IMR-90 (cell line): ENCODE data around the gene VSNL1. TPM values are rescaled to one million over a fixed set of nuclear protein-coding genes. Genes with fewer than 3 reads are reported as not detected.

Source experiments
- ATAC-seq: fragments of 200-7000 bp; cut with Tn5 transposase; 2 replicates; pipeline ENCODE4 v1.9.1; 2020; ENCODE audit warnings: low read depth, mild to moderate bottlenecking, moderate library complexity
- BruUV-seq: library from RNA; stranded (reverse); fragments of 400-500 nt; replicated peaks from 2 replicates; lab custom pipeline; 2021; lab: Mats Ljungman, UMichigan
- CTCF ChIA-PET: fragments of 300-600 bp; formaldehyde crosslinking; extraction: SDS; loops from one replicate; lab custom pipeline; 2021; ENCODE audit warnings: antibody characterized with exemption; lab: Yijun Ruan, JAX
- POLR2A ChIA-PET: fragments of 300-600 bp; sonication (Branson Sonifier 250); formaldehyde crosslinking; loops from one replicate; lab custom pipeline; 2022; ENCODE audit warnings: antibody characterized with exemption; ENCODE audit not compliant: unreplicated experiment; lab: Charles Lee
- DNase-seq: peaks from one replicate; pipeline ENCODE4 v3.0.0; 2013
- H2AFZ ChIP-seq: replicated peaks from 2 replicates; pipeline ENCODE3; 2013; ENCODE audit warnings: low read length, mild to moderate bottlenecking; ENCODE audit not compliant: poor library complexity
- H2AK5ac ChIP-seq: 2 replicates; pipeline ENCODE4 v1.6.1; 2013; ENCODE audit warnings: low read depth, low read length, inconsistent platforms
- H2AK9ac ChIP-seq: replicated peaks from 2 replicates; pipeline ENCODE3; 2013; ENCODE audit warnings: mild to moderate bottlenecking, low read depth, low read length, moderate library complexity; ENCODE audit not compliant: poor library complexity
- H2BK120ac ChIP-seq: 2 replicates; pipeline ENCODE4 v1.6.1; 2013; ENCODE audit warnings: low read depth, low read length, inconsistent platforms
- H2BK15ac ChIP-seq: 3 replicates; pipeline ENCODE4 v1.6.1; 2013; ENCODE audit warnings: low read depth, low read length, inconsistent platforms
- H2BK20ac ChIP-seq: 2 replicates; pipeline ENCODE4 v1.6.1; 2013; ENCODE audit warnings: low read depth, mild to moderate bottlenecking, inconsistent platforms, low read length, moderate library complexity
- H2BK5ac ChIP-seq: 2 replicates; pipeline ENCODE4 v1.6.1; 2013; ENCODE audit warnings: mild to moderate bottlenecking, low read depth, low read length, inconsistent platforms; ENCODE audit not compliant: poor library complexity, severe bottlenecking
- H3K14ac ChIP-seq: replicated peaks from 2 replicates; pipeline ENCODE4 v1.6.1; 2013; ENCODE audit warnings: low read depth, low read length, inconsistent platforms
- H3K18ac ChIP-seq: 2 replicates; pipeline ENCODE4 v1.6.1; 2013; ENCODE audit warnings: low read depth, low read length, control low read depth
- H3K23ac ChIP-seq: 2 replicates; pipeline ENCODE4 v1.6.1; 2013; ENCODE audit warnings: low read depth, low read length, inconsistent platforms
- H3K27ac ChIP-seq: 2 replicates; pipeline ENCODE4 v1.5.1; 2013; ENCODE audit warnings: mild to moderate bottlenecking, control low read depth, low read length; ENCODE audit not compliant: insufficient read depth
- H3K27me3 ChIP-seq: 2 replicates; pipeline ENCODE4 v1.6.1; 2013; ENCODE audit warnings: low read length; ENCODE audit not compliant: control insufficient read depth, insufficient read depth
- H3K36me3 ChIP-seq: 2 replicates; pipeline ENCODE4 v1.6.1; 2013; ENCODE audit warnings: low read length, mixed read lengths; ENCODE audit not compliant: control insufficient read depth, insufficient read depth
- H3K4ac ChIP-seq: 2 replicates; pipeline ENCODE4 v1.6.1; 2013; ENCODE audit warnings: low read depth, low read length, inconsistent platforms
- H3K4me1 ChIP-seq: 2 replicates; pipeline ENCODE4 v1.6.1; 2013; ENCODE audit warnings: low read length, mixed read lengths; ENCODE audit not compliant: control insufficient read depth, insufficient read depth
- H3K4me2 ChIP-seq: 2 replicates; pipeline ENCODE4 v1.6.1; 2013; ENCODE audit warnings: low read depth, mild to moderate bottlenecking, control low read depth, low read length, moderate library complexity
- H3K4me3 ChIP-seq: 2 replicates; pipeline ENCODE4 v1.5.1; 2013; ENCODE audit warnings: low read depth, mild to moderate bottlenecking, control low read depth, low read length, moderate library complexity; ENCODE audit not compliant: insufficient read depth
- H3K56ac ChIP-seq: 2 replicates; pipeline ENCODE4 v1.6.1; 2013; ENCODE audit warnings: low read length, inconsistent platforms; ENCODE audit not compliant: insufficient read depth; ENCODE audit errors: extremely low read depth
- H3K79me1 ChIP-seq, 2 experiments: 2 replicates each; pipeline ENCODE4 v1.6.1; 2013; ENCODE audit warnings: low read length in 2 of 2, inconsistent platforms in 1 of 2, low read depth in 1 of 2
- H3K9ac ChIP-seq: 2 replicates; pipeline ENCODE4 v1.6.1; 2013; ENCODE audit warnings: low read depth, low read length, control low read depth
- H3K9me1 ChIP-seq: 2 replicates; pipeline ENCODE4 v1.6.1; 2013; ENCODE audit warnings: low read length, inconsistent platforms; ENCODE audit not compliant: insufficient read depth
- H3K9me3 ChIP-seq: 2 replicates; pipeline ENCODE4 v1.6.1; 2013; ENCODE audit warnings: low read length; ENCODE audit not compliant: control insufficient read depth, insufficient read depth
- H4K20me1 ChIP-seq: 2 replicates; pipeline ENCODE4 v1.6.1; 2013; ENCODE audit warnings: low read length, inconsistent platforms; ENCODE audit not compliant: insufficient read depth
- H4K5ac ChIP-seq: 2 replicates; pipeline ENCODE4 v1.6.1; 2013; ENCODE audit warnings: mild to moderate bottlenecking, low read depth, low read length, control low read depth
- H4K8ac ChIP-seq, 2 experiments: 2 replicates each; pipeline ENCODE4 v1.6.1; 2013; ENCODE audit warnings: low read depth in 2 of 2, low read length in 2 of 2, control low read depth in 1 of 2, inconsistent platforms in 1 of 2
- H4K91ac ChIP-seq: 2 replicates; pipeline ENCODE4 v1.6.1; 2013; ENCODE audit warnings: low read depth, low read length, inconsistent platforms; ENCODE audit not compliant: insufficient read depth
- BHLHE40 ChIP-seq: fragments of 150-350 bp; IDR thresholded peaks from 2 replicates; pipeline ENCODE4 v1.6.1; 2016; ENCODE audit warnings: mild to moderate bottlenecking, low read depth, low read length
- CEBPB ChIP-seq: IDR thresholded peaks from 2 replicates; pipeline ENCODE4 v1.6.1; 2012; ENCODE audit warnings: low read depth, low read length, improper control_type of control experiment
- CHD1 ChIP-seq: IDR thresholded peaks from 2 replicates; pipeline ENCODE4 v1.6.1; 2012; ENCODE audit warnings: low read depth, low read length, improper control_type of control experiment
- FOS ChIP-seq: fragments of 150-350 bp; IDR thresholded peaks from 2 replicates; pipeline ENCODE4 v1.6.1; 2016; ENCODE audit warnings: low read depth, low read length
- MAFK ChIP-seq: IDR thresholded peaks from 2 replicates; pipeline ENCODE4 v1.6.1; 2012; ENCODE audit warnings: low read depth, low read length, improper control_type of control experiment
- MAZ ChIP-seq: IDR thresholded peaks from 2 replicates; pipeline ENCODE4 v1.6.1; 2012; ENCODE audit warnings: low read depth, mild to moderate bottlenecking, low read length, improper control_type of control experiment, moderate library complexity, borderline replicate concordance
- MXI1 ChIP-seq: IDR thresholded peaks from 2 replicates; pipeline ENCODE4 v1.6.1; 2012; ENCODE audit warnings: low read depth, mild to moderate bottlenecking, low read length, moderate library complexity, borderline replicate concordance
- NFE2L2 ChIP-seq: fragments of 150-350 bp; IDR thresholded peaks from 2 replicates; pipeline ENCODE4 v1.6.1; 2016; ENCODE audit warnings: low read depth, mild to moderate bottlenecking, low read length
- RAD21 ChIP-seq: IDR thresholded peaks from 2 replicates; pipeline ENCODE4 v1.6.1; 2012; ENCODE audit warnings: low read length, improper control_type of control experiment
- RCOR1 ChIP-seq: IDR thresholded peaks from 2 replicates; pipeline ENCODE4 v1.6.1; 2012; ENCODE audit warnings: mild to moderate bottlenecking, low read length, improper control_type of control experiment; ENCODE audit not compliant: insufficient replicate concordance
- RFX5 ChIP-seq: IDR thresholded peaks from 2 replicates; pipeline ENCODE4 v1.8.0; 2012; ENCODE audit warnings: low read depth, mild to moderate bottlenecking, low read length, moderate library complexity
- SMC3 ChIP-seq: fragments of 150-350 bp; IDR thresholded peaks from 2 replicates; pipeline ENCODE4 v1.6.1; 2016; ENCODE audit warnings: low read depth, mild to moderate bottlenecking, antibody characterized with exemption, low read length, moderate library complexity
- WGBS, 2 experiments: methylation state at CpG; one replicate each; pipeline versions ENCODE4 v1.1.5 to v1.1.7; 2013; ENCODE audit warnings: missing lambda C conversion rate in 2 of 2; ENCODE audit not compliant: insufficient read length in 1 of 2; ENCODE audit errors: extremely low coverage in 2 of 2; 5-methylcytosine and 5-hydroxymethylcytosine counted together
- dilution Hi-C: fragments of 300-500 bp; cut with HindIII; formaldehyde crosslinking; loops from one replicate; pipeline ENCODE4 v1.14.3; 2018; ENCODE audit warnings: low sequenced_read_pairs; ENCODE audit not compliant: unreplicated experiment
- in situ Hi-C: fragments of 300-500 bp; cut with MboI; formaldehyde crosslinking; loops from 3 replicates; pipeline ENCODE4 v1.14.3; 2019; ENCODE audit warnings: low sequenced_read_pairs, inconsistent platforms, mixed read lengths
- intact Hi-C: fragments of 100-400 bp; cut with micrococcal nuclease; formaldehyde crosslinking; loops from 2 replicates; pipeline ENCODE4 v1.10.0; 2022
- polyA plus RNA-seq, 3 experiments: library from polyadenylated mRNA; depleted of rRNA; stranded (reverse); fragments of >200 nt; gene quantifications; 2 replicates each; pipeline ENCODE4 v1.2.3, GENCODE V29; 2012; ENCODE audit warnings: low replicate concordance in 1 of 3
- total RNA-seq: library from RNA; depleted of rRNA; stranded (reverse); fragments of >200 nt; gene quantifications from 2 replicates; pipeline ENCODE4 v1.2.3, GENCODE V29; 2012
- TF ChIP-seq, protein P1 (sequence below): conservative IDR thresholded peaks from 2 replicates; pipeline ENCODE4 v1.5.1; 2012; ENCODE audit warnings: mild to moderate bottlenecking, low read depth, low read length, improper control_type of control experiment
- TF ChIP-seq, protein P2 (sequence below): fragments of 150-350 bp; IDR thresholded peaks from 2 replicates; pipeline ENCODE4 v1.6.1; 2017; ENCODE audit warnings: mild to moderate bottlenecking, antibody characterized with exemption, low read length, low read depth
- TF ChIP-seq, protein P3 (sequence below): fragments of 150-350 bp; IDR thresholded peaks from 2 replicates; pipeline ENCODE4 v1.6.1; 2016; ENCODE audit warnings: low read depth, mild to moderate bottlenecking, low read length, moderate library complexity, borderline replicate concordance

Gene VSNL1
- total and polyA plus RNA-seq, 2 of the 4 experiments (the other 2 are of a cell fraction): 0.32 to 0.36 TPM

DNA sequence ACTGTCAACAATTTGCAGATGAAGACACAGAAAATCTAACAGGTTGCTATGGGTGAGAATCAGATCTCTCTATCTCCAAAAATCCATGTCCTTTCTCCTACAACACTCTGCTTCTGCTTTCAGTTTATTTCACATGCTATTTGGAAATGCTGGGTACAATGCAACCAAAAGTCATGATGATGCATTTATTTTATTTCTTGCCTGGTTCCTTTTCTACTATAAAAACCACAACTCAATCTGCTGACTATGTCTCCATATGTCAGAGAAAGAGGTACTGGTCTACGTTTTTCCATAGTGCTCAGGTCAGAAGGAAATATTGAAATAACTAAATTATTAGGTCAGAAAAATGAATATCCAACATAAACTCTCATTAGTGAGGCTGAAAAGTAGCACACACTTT lies 42.8 kb upstream of the VSNL1 start:
- no peak overlapping the region for H3K4me3 ChIP-seq
- ChIA-PET POLR2A (no interaction called here), CTCF (no interaction called here)
- H4K5ac ChIP-seq: no peak overlapping the region
- H3K27ac ChIP-seq: no peak overlapping the region
- H2BK5ac ChIP-seq: no peak overlapping the region
- dilution Hi-C loops (no loop called here), intact Hi-C loops (no loop called here), in situ Hi-C loops (no loop called here)
- H2BK20ac ChIP-seq: no peak overlapping the region
- H2AK9ac ChIP-seq: no peak overlapping the region
- H2AK5ac ChIP-seq: no peak overlapping the region
- H3K4me1 ChIP-seq: no peaks in the 10 kb centered on the region
- no peak overlapping the region for H2AFZ ChIP-seq
- H3K27me3 ChIP-seq: no peaks in the 10 kb centered on the region
- no peak overlapping the region for H3K18ac ChIP-seq
- no peak overlapping the region for H3K23ac ChIP-seq
- H4K91ac ChIP-seq: no peak overlapping the region
- H3K56ac ChIP-seq: no peak overlapping the region
- no peak overlapping the region for H3K9ac ChIP-seq
- no peak overlapping the region for H3K14ac ChIP-seq
- no peaks in the 10 kb centered on the region for H3K36me3 ChIP-seq
- BruUV-seq: no TSS peak
- DNase-seq (no peak), ATAC-seq (no peak)
- H4K8ac ChIP-seq: no peak overlapping the region
- H2BK120ac ChIP-seq: no peak overlapping the region
- H3K79me1 ChIP-seq: no peaks in the 10 kb centered on the region
- no peaks in the 10 kb centered on the region for H3K9me3 ChIP-seq
- H4K20me1 ChIP-seq: no peaks in the 10 kb centered on the region
- H3K4me2 ChIP-seq: no peak overlapping the region
- no peaks in the 10 kb centered on the region for H3K9me1 ChIP-seq
- H2BK15ac ChIP-seq: no peak overlapping the region
- WGBS, 2 experiments: no CpG with 5 or more reads among the region's 1 CpG
- TF ChIP-seq SMC3 (no peak), FOS (no peak), MXI1 (no peak), NFE2L2 (no peak), RCOR1 (no peak), CEBPB (no peak), RFX5 (no peak), BHLHE40 (no peak), CHD1 (no peak), MAFK (no peak), MAZ (no peak), RAD21 (no peak)
- TF ChIP-seq, protein P1, sequence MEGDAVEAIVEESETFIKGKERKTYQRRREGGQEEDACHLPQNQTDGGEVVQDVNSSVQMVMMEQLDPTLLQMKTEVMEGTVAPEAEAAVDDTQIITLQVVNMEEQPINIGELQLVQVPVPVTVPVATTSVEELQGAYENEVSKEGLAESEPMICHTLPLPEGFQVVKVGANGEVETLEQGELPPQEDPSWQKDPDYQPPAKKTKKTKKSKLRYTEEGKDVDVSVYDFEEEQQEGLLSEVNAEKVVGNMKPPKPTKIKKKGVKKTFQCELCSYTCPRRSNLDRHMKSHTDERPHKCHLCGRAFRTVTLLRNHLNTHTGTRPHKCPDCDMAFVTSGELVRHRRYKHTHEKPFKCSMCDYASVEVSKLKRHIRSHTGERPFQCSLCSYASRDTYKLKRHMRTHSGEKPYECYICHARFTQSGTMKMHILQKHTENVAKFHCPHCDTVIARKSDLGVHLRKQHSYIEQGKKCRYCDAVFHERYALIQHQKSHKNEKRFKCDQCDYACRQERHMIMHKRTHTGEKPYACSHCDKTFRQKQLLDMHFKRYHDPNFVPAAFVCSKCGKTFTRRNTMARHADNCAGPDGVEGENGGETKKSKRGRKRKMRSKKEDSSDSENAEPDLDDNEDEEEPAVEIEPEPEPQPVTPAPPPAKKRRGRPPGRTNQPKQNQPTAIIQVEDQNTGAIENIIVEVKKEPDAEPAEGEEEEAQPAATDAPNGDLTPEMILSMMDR: no peak
- TF ChIP-seq, protein P2, sequence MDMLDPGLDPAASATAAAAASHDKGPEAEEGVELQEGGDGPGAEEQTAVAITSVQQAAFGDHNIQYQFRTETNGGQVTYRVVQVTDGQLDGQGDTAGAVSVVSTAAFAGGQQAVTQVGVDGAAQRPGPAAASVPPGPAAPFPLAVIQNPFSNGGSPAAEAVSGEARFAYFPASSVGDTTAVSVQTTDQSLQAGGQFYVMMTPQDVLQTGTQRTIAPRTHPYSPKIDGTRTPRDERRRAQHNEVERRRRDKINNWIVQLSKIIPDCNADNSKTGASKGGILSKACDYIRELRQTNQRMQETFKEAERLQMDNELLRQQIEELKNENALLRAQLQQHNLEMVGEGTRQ: no peak
- TF ChIP-seq, protein P3, sequence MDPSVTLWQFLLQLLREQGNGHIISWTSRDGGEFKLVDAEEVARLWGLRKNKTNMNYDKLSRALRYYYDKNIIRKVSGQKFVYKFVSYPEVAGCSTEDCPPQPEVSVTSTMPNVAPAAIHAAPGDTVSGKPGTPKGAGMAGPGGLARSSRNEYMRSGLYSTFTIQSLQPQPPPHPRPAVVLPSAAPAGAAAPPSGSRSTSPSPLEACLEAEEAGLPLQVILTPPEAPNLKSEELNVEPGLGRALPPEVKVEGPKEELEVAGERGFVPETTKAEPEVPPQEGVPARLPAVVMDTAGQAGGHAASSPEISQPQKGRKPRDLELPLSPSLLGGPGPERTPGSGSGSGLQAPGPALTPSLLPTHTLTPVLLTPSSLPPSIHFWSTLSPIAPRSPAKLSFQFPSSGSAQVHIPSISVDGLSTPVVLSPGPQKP: no peak
- H3K4ac ChIP-seq: no peak overlapping the region
